ENCODE results near the gene CFAP46.
"Not testable (repeated sequence)": the region's sequence is repeated elsewhere in the genome, so short reads cannot be mapped to it uniquely, and the experiment has no call there.

CFAP46 gene

GRCh38 chr10:132958883-132959558 lies 16.7 kb upstream of the CFAP46 start:
- Histone ChIP-seq H3K9me3 (ENCODE audit: control insufficient read depth, low read length) (no peaks in the 10 kb centered on the region), H3K27me3 (ENCODE audit: control insufficient read depth, insufficient read depth, low read length) (peaks cover 2% of the 10 kb centered on the region), H3K4me3 (ENCODE audit: low read length) (no peak overlapping the region), H3K9ac (ENCODE audit: low read length) (no peak overlapping the region), H3K36me3 (ENCODE audit: control insufficient read depth, insufficient read depth, low read length) (no peaks in the 10 kb centered on the region), H3K4me1 (ENCODE audit: control insufficient read depth, insufficient read depth, low read length) (peaks cover 10% of the 10 kb centered on the region)

GRCh38 chr10:132957981-132958882 lies 15.9 kb upstream of the CFAP46 start:
- no peak overlapping the region for H3K9ac ChIP-seq (ENCODE audit: low read length)
- peaks cover 9% of the 10 kb centered on the region for H3K4me1 ChIP-seq (ENCODE audit: control insufficient read depth, insufficient read depth, low read length)
- H3K9me3 ChIP-seq (ENCODE audit: control insufficient read depth, low read length), result no peaks in the 10 kb centered on the region
- no peak overlapping the region for H3K4me3 ChIP-seq (ENCODE audit: low read length)
- no peaks in the 10 kb centered on the region for H3K36me3 ChIP-seq (ENCODE audit: control insufficient read depth, insufficient read depth, low read length)
- peaks cover 2% of the 10 kb centered on the region for H3K27me3 ChIP-seq (ENCODE audit: control insufficient read depth, insufficient read depth, low read length)

- Histone ChIP-seq H3K4me1 (ENCODE audit: control insufficient read depth, insufficient read depth, low read length) (peaks cover 5% of the 10 kb centered on the region), H3K36me3 (ENCODE audit: control insufficient read depth, insufficient read depth, low read length) (no peaks in the 10 kb centered on the region), H3K9me3 (ENCODE audit: control insufficient read depth, low read length) (no peaks in the 10 kb centered on the region), H3K9ac (ENCODE audit: low read length) (no peak overlapping the region), H3K4me3 (ENCODE audit: low read length) (no peak overlapping the region), H3K27me3 (ENCODE audit: control insufficient read depth, insufficient read depth, low read length) (peaks cover 2% of the 10 kb centered on the region)
These were observed 14.8 kb upstream of the CFAP46 start for GRCh38 chr10:132957131-132957530.

GRCh38 chr10:132956259-132956658 lies 13.9 kb upstream of the CFAP46 start:
- not testable (repeated sequence) for H3K4me1 ChIP-seq (ENCODE audit: control insufficient read depth, insufficient read depth, low read length); H3K27me3 ChIP-seq (ENCODE audit: control insufficient read depth, insufficient read depth, low read length); H3K4me3 ChIP-seq (ENCODE audit: low read length); H3K9ac ChIP-seq (ENCODE audit: low read length); H3K9me3 ChIP-seq (ENCODE audit: control insufficient read depth, low read length); H3K36me3 ChIP-seq (ENCODE audit: control insufficient read depth, insufficient read depth, low read length)

GRCh38 chr10:132955479-132955878 lies 13.1 kb upstream of the CFAP46 start:
- Histone ChIP-seq H3K27me3 (ENCODE audit: control insufficient read depth, insufficient read depth, low read length) (peaks cover 8% of the 10 kb centered on the region), H3K4me3 (ENCODE audit: low read length) (no peak overlapping the region), H3K36me3 (ENCODE audit: control insufficient read depth, insufficient read depth, low read length) (no peaks in the 10 kb centered on the region), H3K4me1 (ENCODE audit: control insufficient read depth, insufficient read depth, low read length) (no peaks in the 10 kb centered on the region), H3K9ac (ENCODE audit: low read length) (no peak overlapping the region), H3K9me3 (ENCODE audit: control insufficient read depth, low read length) (no peaks in the 10 kb centered on the region)

GRCh38 chr10:132953428-132953827 lies 11.1 kb upstream of the CFAP46 start:
- no peak overlapping the region for H3K4me3 ChIP-seq (ENCODE audit: low read length)
- H3K36me3 ChIP-seq (ENCODE audit: control insufficient read depth, insufficient read depth, low read length), result no peaks in the 10 kb centered on the region
- no peaks in the 10 kb centered on the region for H3K4me1 ChIP-seq (ENCODE audit: control insufficient read depth, insufficient read depth, low read length)
- peaks cover 5% of the 10 kb centered on the region for H3K27me3 ChIP-seq (ENCODE audit: control insufficient read depth, insufficient read depth, low read length)
- no peak overlapping the region for H3K9ac ChIP-seq (ENCODE audit: low read length)
- no peaks in the 10 kb centered on the region for H3K9me3 ChIP-seq (ENCODE audit: control insufficient read depth, low read length)

- Histone ChIP-seq H3K27me3 (ENCODE audit: control insufficient read depth, insufficient read depth, low read length) (peaks cover 5% of the 10 kb centered on the region), H3K9me3 (ENCODE audit: control insufficient read depth, low read length) (no peaks in the 10 kb centered on the region), H3K4me1 (ENCODE audit: control insufficient read depth, insufficient read depth, low read length) (no peaks in the 10 kb centered on the region), H3K4me3 (ENCODE audit: low read length) (no peak overlapping the region), H3K36me3 (ENCODE audit: control insufficient read depth, insufficient read depth, low read length) (no peaks in the 10 kb centered on the region), H3K9ac (ENCODE audit: low read length) (no peak overlapping the region)
These were observed 9.6 kb upstream of the CFAP46 start for GRCh38 chr10:132951926-132952325.

- no peak overlapping the region for H3K9ac ChIP-seq (ENCODE audit: low read length)
- H3K27me3 ChIP-seq (ENCODE audit: control insufficient read depth, insufficient read depth, low read length), result peaks cover 5% of the 10 kb centered on the region
- H3K4me1 ChIP-seq (ENCODE audit: control insufficient read depth, insufficient read depth, low read length), result no peaks in the 10 kb centered on the region
- H3K9me3 ChIP-seq (ENCODE audit: control insufficient read depth, low read length), result no peaks in the 10 kb centered on the region
- H3K4me3 ChIP-seq (ENCODE audit: low read length), result no peak overlapping the region
- no peaks in the 10 kb centered on the region for H3K36me3 ChIP-seq (ENCODE audit: control insufficient read depth, insufficient read depth, low read length)
These were observed 6.0 kb upstream of the CFAP46 start for GRCh38 chr10:132948351-132948750.

- Histone ChIP-seq H3K36me3 (ENCODE audit: control insufficient read depth, insufficient read depth, low read length) (no peaks in the 10 kb centered on the region), H3K9ac (ENCODE audit: low read length) (no peak overlapping the region), H3K9me3 (ENCODE audit: control insufficient read depth, low read length) (no peaks in the 10 kb centered on the region), H3K27me3 (ENCODE audit: control insufficient read depth, insufficient read depth, low read length) (peaks cover 9% of the 10 kb centered on the region), H3K4me1 (ENCODE audit: control insufficient read depth, insufficient read depth, low read length) (peaks cover 3% of the 10 kb centered on the region), H3K4me3 (ENCODE audit: low read length) (no peak overlapping the region)
These were observed 5.5 kb upstream of the CFAP46 start for GRCh38 chr10:132947843-132948242.

GRCh38 chr10:132946806-132947546 lies 4.6 kb upstream of the CFAP46 start:
- no peak overlapping the region for H3K9ac ChIP-seq (ENCODE audit: low read length)

GRCh38 chr10:132946311-132946710 lies 3.9 kb upstream of the CFAP46 start:
- H3K9ac ChIP-seq (ENCODE audit: low read length), result no peak overlapping the region

More at GRCh38 chr10:132946806-132947546, 4.6 kb upstream of the CFAP46 start:
- Histone ChIP-seq H3K27me3 (ENCODE audit: control insufficient read depth, insufficient read depth, low read length) (peaks cover 13% of the 10 kb centered on the region), H3K36me3 (ENCODE audit: control insufficient read depth, insufficient read depth, low read length) (no peaks in the 10 kb centered on the region), H3K4me3 (ENCODE audit: low read length) (no peak overlapping the region), H3K4me1 (ENCODE audit: control insufficient read depth, insufficient read depth, low read length) (peaks cover 7% of the 10 kb centered on the region), H3K9me3 (ENCODE audit: control insufficient read depth, low read length) (no peaks in the 10 kb centered on the region)

GRCh38 chr10:132945894-132946255 lies 3.5 kb upstream of the CFAP46 start:
- peaks cover 14% of the 10 kb centered on the region for H3K4me1 ChIP-seq (ENCODE audit: control insufficient read depth, insufficient read depth, low read length)
- no peak overlapping the region for H3K9ac ChIP-seq (ENCODE audit: low read length)
- peaks cover 14% of the 10 kb centered on the region for H3K27me3 ChIP-seq (ENCODE audit: control insufficient read depth, insufficient read depth, low read length)
- H3K36me3 ChIP-seq (ENCODE audit: control insufficient read depth, insufficient read depth, low read length), result no peaks in the 10 kb centered on the region
- no peaks in the 10 kb centered on the region for H3K9me3 ChIP-seq (ENCODE audit: control insufficient read depth, low read length)
- no peak overlapping the region for H3K4me3 ChIP-seq (ENCODE audit: low read length)

More at GRCh38 chr10:132946311-132946710, 3.9 kb upstream of the CFAP46 start:
- Histone ChIP-seq H3K4me1 (ENCODE audit: control insufficient read depth, insufficient read depth, low read length) (peaks cover 14% of the 10 kb centered on the region), H3K9me3 (ENCODE audit: control insufficient read depth, low read length) (no peaks in the 10 kb centered on the region), H3K36me3 (ENCODE audit: control insufficient read depth, insufficient read depth, low read length) (no peaks in the 10 kb centered on the region), H3K4me3 (ENCODE audit: low read length) (no peak overlapping the region), H3K27me3 (ENCODE audit: control insufficient read depth, insufficient read depth, low read length) (peaks cover 17% of the 10 kb centered on the region)
